ENCODE data around the gene CYGB. TPM values are rescaled to one million over a fixed set of nuclear protein-coding genes. Genes with fewer than 3 reads are reported as not detected.
A peak's percentile ranks its signal among the peaks of the same experiment; 100 is the strongest.
"Not testable (repeated sequence)": the region's sequence is repeated elsewhere in the genome, so short reads cannot be mapped to it uniquely, and the experiment has no call there.

The CYGB gene
- total RNA-seq, 1 donor from 2014 or later = 10.0 TPM

DNA sequence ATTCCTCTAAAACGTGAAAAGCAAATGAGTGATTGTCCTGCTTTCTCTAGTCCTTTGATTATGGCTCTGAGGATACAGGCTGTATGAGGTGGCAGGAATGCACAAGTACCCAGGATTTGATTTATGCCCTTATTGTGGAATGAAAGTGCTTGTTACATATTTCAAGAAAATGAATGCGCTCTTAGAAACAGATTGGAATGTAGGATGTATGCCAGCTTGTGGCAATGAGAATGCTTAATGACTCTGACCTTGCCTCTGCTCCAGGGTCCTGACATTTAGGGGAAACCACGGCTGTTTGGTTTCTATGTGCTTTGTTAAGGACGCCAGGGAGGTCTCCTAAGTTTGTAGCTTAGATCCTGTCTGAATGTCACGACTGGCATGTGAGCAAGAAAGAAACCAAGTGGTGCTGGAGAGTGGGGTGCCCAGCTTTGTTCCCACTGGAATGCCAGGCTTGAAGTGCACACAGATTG is 24.3 kb upstream of the CYGB start:
- peak overlapping the region; percentile 22 for H3K27ac Mint-ChIP-seq
- H3K4me1 Mint-ChIP-seq (ENCODE audit: unreplicated experiment) = peaks cover 37% of the 10 kb centered on the region

DNA sequence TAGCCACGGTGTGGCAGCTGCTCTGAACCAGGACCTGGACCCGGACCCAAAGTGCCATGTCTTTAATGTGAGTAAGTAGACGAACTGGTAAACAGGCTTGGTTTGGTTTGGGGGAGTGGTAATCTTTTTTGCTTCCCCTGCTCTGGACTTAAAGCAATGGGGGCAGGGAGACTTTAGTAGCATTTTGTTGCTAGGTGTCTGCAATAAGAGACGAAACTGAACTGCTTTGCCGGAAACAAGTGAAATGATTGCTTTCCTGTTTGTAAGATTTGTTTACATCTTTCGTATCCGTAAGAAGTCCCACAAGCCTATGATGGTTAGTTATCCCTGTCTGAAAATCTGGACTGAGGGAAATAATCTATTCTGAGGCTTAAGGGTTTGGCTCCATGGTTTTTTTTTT is 23.8 kb upstream of the CYGB start:
- Mint-ChIP-seq H3K27ac (peak overlapping the region; percentile 22), H3K4me3 (peak overlapping the region; percentile 61), H3K4me1 (ENCODE audit: unreplicated experiment) (peaks cover 37% of the 10 kb centered on the region), H3K27me3 (no peaks in the 10 kb centered on the region), H3K36me3 (peaks cover 36% of the 10 kb centered on the region), H3K9me3 (no peaks in the 10 kb centered on the region)
- DNase-seq (ENCODE audit: extremely low spot score, unreplicated experiment) = no peak
- no peak for TF ChIP-seq CTCF (conservative IDR thresholded peaks at IDR 0.05)

More for the DNA sequence above, 24.3 kb upstream of the CYGB start:
- no peaks in the 10 kb centered on the region for H3K27me3 Mint-ChIP-seq
- H3K9me3 Mint-ChIP-seq = no peaks in the 10 kb centered on the region
- H3K36me3 Mint-ChIP-seq = peaks cover 36% of the 10 kb centered on the region
- TF ChIP-seq CTCF (conservative IDR thresholded peaks at IDR 0.05) = no peak
- DNase-seq (ENCODE audit: extremely low spot score, unreplicated experiment) = no peak
- peak overlapping the region; percentile 61 for H3K4me3 Mint-ChIP-seq

DNA sequence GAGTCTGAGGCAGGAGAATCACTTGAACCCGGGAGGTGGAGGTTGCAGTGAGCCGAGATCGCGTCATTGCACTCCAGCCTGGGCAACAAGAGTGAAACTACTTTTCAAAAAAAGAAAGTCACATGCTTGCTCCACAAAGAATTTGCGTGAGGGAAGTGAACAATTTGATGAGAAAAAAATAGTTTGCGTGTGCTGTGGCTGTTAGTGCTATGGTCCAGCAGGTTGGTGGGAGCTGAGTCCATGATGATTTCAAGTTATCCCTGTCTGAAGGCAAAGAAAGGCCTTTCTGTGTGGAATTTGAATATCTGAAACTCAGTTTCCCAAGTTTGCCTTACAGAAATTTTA is 23.3 kb upstream of the CYGB start:
- Mint-ChIP-seq H3K4me1 (ENCODE audit: unreplicated experiment) (peaks cover 37% of the 10 kb centered on the region), H3K4me3 (peak overlapping the region; percentile 41), H3K9me3 (no peaks in the 10 kb centered on the region), H3K36me3 (peaks cover 31% of the 10 kb centered on the region), H3K27ac (no peak overlapping the region), H3K27me3 (no peaks in the 10 kb centered on the region)
- DNase-seq (ENCODE audit: extremely low spot score, unreplicated experiment) = no peak
- TF ChIP-seq CTCF (conservative IDR thresholded peaks at IDR 0.05) = no peak

DNA sequence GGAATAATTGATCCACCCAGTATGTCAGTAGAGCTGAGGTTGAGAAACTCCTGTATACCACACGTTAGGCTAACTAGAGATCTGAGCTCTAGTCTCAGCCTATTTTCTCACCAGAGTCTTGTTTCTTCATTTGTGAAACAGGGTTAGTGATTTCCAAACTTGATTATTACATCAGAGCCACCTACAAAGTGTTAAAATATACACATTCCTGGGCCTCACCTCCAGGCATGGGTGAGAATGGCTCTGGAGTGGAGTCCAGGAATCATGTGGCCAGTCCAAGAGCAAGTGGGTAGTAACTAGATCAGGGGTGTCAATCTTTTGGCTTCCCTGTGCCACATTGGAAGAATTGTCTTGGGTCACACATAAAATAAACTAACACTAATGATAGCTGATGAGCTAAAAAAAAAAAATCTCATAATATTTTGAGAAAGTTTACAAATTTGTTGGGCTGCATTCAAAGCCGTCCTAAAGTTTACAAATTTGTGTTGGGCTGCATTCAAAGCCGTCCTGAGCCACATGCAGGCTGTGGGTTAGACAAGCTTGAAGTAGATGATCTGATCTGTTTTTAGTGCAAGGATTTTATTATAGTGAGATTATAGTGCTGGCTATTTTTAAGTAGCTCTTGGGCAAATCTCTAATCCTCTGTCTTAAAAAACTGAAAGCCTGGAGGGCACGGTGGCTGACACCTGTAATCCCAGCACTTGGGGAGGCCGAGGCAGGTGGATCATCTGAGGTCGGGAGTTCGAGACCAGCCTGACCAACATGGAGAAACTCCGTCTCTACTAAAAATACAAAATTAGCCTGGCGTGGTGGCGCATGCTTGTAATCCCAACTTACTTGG is 22.7 kb upstream of the CYGB start:
- H3K27me3 Mint-ChIP-seq = no peaks in the 10 kb centered on the region
- peak overlapping the region; percentile 56 for H3K27ac Mint-ChIP-seq
- no peaks in the 10 kb centered on the region for H3K9me3 Mint-ChIP-seq
- H3K36me3 Mint-ChIP-seq = peaks cover 28% of the 10 kb centered on the region
- TF ChIP-seq CTCF (conservative IDR thresholded peaks at IDR 0.05) = no peak
- no peak for DNase-seq (ENCODE audit: extremely low spot score, unreplicated experiment)
- H3K4me1 Mint-ChIP-seq (ENCODE audit: unreplicated experiment) = peaks cover 42% of the 10 kb centered on the region
- peak overlapping the region; percentile 83 for H3K4me3 Mint-ChIP-seq

GRCh38 chr17:76559460-76559859 is 22.0 kb upstream of the CYGB start:
- Mint-ChIP-seq H3K36me3 (peaks cover 26% of the 10 kb centered on the region), H3K4me3 (peak overlapping the region; percentile 96), H3K27ac (peak overlapping the region; percentile 98), H3K4me1 (ENCODE audit: unreplicated experiment) (peaks cover 42% of the 10 kb centered on the region)
- H3K9me3 Mint-ChIP-seq; DNase-seq (ENCODE audit: extremely low spot score, unreplicated experiment); H3K27me3 Mint-ChIP-seq: not testable (repeated sequence)

Data from type B pancreatic cell (in vitro differentiated cells).